HG03159 (cell line): ENCODE results near the gene SLCO6A1.
A peak's percentile ranks its signal among the peaks of the same experiment; 100 is the strongest.

ENCODE experiments used
- ATAC-seq: cut with Tn5 transposase; IDR thresholded peaks from one replicate; pipeline ENCODE4 v1.9.1; 2021; ENCODE audit warnings: mild to moderate bottlenecking, moderate library complexity; ENCODE audit not compliant: unreplicated experiment

Gene SLCO6A1

GRCh38 chr5:102453716-102454115 lies 45.1 kb downstream of the SLCO6A1 start:
- peak; percentile 94 for ATAC-seq

- ATAC-seq: no peak
These were observed 47.7 kb downstream of the SLCO6A1 start for GRCh38 chr5:102451082-102451481.

GRCh38 chr5:102450313-102450990 lies 48.3 kb downstream of the SLCO6A1 start:
- peak; percentile 49 for ATAC-seq

- ATAC-seq: no peak
These were observed 65.3 kb downstream of the SLCO6A1 start for GRCh38 chr5:102433473-102433872.

- no peak for ATAC-seq
These were observed 77.2 kb downstream of the SLCO6A1 start for GRCh38 chr5:102421647-102422046.

- no peak for ATAC-seq
These were observed 80.3 kb downstream of the SLCO6A1 start for GRCh38 chr5:102418531-102418930.

- ATAC-seq: no peak
These were observed 84.4 kb downstream of the SLCO6A1 start for GRCh38 chr5:102414448-102414847.

GRCh38 chr5:102388235-102388634 lies 110.6 kb downstream of the SLCO6A1 start:
- ATAC-seq: no peak

GRCh38 chr5:102385365-102385764 lies 113.4 kb downstream of the SLCO6A1 start:
- no peak for ATAC-seq

GRCh38 chr5:102380174-102380573 lies 118.6 kb downstream of the SLCO6A1 start:
- ATAC-seq: no peak

- no peak for ATAC-seq
These were observed 122.9 kb downstream of the SLCO6A1 start for GRCh38 chr5:102375876-102376275.

GRCh38 chr5:102375272-102375671 lies 123.5 kb downstream of the SLCO6A1 start:
- no peak for ATAC-seq

GRCh38 chr5:102368392-102368791 lies 130.4 kb downstream of the SLCO6A1 start:
- ATAC-seq: no peak

GRCh38 chr5:102341681-102342288 lies 157.0 kb downstream of the SLCO6A1 start:
- no peak for ATAC-seq

- ATAC-seq: no peak
These were observed 174.1 kb downstream of the SLCO6A1 start for GRCh38 chr5:102324714-102325113.
